GM10847 (cell line): ENCODE measurements around the gene UBR4.

Experiments
- POLR2A ChIP-seq: IDR thresholded peaks from 2 replicates; pipeline ENCODE4 v1.6.1; 2011; ENCODE audit not compliant: insufficient read length; ENCODE audit errors: extremely low read depth

Gene UBR4

DNA sequence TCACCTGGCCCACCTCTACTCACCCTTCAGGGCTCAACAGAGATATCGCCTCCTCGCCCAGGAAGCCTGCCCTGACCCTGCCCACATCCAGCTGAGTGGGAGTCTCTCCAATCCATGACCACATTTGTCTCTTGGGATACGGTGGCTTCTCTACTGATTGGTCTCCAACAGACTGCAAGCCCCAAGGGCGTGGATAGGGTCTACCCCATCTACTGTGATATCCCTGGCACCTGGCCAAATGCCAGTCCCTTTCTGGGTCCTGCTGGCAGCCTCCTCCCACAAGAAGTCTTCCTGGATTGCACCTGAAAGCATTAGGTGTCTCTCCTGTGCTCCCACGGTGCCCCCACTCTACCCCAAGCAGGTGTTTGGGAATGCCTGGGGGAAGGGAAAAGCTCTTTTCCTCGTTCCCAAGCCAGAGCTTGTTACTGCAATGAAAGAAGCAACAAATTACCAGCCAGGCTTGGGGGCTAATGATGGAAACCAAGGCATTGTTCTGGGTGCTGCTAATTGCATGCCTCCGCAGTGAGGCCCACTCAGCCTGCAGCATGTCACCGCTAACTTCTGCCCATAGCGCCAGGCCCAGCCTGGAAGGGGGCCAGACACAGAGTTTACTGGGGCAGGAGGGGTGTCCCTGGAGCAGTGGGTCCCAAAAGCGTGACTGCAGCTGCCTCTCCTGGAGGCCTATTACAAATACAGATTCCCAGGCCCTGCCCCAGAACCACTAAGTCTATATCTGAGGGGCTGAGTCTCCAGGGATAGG, 162.9 kb downstream of the UBR4 start:
- no peak for TF ChIP-seq POLR2A

DNA sequence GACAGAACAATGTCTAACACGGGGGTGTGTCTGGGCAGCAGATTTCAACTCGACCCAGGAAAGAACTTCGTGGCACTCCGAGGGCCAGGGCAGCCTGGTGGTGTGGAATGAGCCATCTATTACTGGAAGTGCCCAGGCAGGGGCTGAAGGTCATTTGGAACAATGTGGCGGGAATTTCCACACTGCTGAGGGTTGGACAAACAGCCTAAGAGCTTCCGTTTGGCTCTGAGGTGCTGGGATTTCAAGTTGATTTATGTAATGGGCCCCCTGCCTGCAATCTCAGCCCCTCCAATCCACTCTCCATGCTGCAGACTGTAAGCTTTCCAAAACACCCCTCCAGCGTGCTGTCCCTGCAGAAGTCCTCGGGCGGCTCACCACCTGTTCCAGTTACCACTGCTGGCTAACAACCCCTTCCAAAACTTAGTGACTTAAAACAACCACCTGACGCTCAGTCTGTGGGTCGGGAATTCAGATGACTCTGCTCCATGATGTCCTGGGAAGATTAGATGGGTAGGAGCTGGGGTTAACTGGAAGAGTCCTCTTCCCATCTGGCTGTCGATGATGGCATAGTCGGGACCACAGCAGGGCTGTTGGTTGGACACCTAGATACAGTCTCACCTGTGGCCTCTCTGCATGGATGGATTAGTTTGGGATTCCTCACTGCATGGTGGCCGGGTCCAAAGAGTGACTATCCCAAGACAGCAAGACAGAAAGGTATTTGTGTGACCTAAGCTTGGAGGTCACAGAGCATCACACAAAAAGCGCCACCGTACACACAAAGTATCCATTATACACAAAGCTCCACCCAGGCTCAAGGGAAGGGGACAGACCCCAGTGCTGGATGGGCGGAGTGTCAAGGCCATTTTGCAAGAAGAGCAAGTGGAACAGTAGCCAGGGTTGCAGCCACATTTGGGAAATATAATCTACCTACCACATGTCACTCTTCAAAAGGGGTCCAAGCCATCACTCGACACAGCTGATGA, 163.9 kb downstream of the UBR4 start:
- TF ChIP-seq POLR2A, result no peak

DNA sequence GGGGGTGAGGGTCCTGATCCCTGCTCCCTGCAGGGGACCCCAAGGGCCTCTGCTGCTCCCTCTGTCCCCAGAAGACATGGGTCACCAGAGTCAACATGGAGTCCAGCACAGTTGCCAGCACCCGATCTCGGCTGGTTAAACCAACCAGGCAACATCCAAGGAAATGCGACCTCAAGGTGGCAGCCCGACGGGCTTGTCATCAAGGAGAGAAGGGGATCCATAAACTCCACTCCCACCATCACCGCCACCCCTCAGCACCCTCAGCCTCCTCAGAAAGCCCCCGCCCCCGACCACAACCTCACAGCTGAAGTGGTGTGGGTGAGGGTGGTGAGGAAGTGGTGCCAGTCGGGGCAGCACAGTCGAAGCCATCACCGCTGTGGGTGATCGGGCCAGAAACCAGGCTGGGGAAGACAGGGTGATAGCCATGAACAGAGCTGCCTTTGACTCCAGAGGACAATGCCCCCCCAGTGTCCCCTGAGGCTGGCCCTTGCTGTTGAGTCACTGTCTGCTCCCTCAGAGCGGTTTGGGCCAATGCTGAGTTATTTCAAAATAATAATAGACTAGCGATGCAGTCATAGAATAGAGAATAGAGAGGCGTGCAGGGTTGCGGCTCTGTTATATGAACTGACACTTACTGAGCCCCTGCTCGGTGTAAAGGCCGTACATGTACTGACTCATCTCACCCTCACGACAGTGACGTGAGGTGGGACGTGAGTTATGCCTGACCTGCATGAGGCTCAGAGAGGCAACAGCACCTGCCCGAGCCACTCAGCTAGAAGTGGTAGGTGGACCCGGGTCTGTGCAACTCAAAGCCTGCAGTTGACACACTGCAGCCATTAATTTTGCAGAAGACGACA, 164.9 kb downstream of the UBR4 start:
- no peak for TF ChIP-seq POLR2A

DNA sequence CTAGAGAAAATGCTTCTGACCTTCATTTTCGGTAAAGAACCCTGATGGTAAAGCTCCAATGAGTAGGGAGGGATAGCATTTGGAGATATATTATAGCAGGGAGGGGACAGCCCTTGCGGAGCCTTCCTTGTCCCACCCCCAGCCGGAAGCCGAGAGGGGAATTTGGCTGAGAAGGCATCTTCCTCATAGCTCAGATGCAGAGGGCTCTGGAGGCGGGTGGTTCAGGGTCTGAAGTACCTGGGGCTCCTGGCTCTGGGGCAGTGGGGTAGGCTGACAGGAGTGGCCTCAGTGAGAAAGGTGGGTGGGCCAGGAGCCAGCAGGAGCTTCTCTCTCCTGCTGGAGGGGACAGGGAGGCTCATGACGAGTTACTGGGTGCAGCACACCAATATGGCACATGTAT, 165.6 kb downstream of the UBR4 start:
- no peak for TF ChIP-seq POLR2A

DNA sequence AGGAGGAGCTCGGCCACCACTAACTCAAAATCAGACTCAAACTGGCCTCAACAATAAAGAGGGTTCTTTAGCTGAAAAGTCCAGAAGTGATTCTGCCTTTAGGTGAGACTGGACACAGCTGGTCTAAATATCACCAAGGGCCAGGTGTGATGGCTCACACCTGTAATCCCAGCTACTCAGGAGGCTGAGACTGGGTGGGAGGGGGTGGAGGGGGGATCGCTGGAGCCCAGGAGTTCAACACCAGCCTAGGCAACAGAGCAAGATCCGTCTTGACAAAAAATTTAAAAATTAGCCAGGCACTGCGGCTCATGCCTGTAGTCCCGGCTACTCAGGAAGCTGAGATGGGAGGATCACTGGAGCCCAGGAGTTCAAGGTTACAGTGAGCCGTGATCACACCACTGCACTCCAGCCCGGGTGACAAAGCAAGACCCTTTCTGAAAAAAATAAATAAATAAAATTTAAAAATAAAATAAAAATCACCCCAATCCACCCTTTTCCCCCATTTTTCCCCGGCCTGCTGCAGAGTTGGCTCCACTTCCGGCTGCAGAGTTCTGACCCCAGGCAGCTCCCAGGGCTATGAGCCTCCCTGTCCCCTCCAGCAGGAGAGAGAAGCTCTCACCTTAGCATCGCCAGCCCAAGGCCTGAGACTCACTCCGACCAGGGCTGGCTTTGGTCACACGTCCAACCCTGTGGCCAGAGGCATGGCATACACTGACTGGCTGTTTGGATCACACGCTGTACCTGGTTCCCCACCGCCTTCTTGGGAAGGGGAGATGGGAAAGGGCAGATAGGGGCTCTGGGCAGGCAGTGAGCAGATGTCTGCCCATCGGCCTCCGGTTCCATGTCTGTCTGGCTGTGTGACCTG, 166.3 kb downstream of the UBR4 start:
- no peak for TF ChIP-seq POLR2A

DNA sequence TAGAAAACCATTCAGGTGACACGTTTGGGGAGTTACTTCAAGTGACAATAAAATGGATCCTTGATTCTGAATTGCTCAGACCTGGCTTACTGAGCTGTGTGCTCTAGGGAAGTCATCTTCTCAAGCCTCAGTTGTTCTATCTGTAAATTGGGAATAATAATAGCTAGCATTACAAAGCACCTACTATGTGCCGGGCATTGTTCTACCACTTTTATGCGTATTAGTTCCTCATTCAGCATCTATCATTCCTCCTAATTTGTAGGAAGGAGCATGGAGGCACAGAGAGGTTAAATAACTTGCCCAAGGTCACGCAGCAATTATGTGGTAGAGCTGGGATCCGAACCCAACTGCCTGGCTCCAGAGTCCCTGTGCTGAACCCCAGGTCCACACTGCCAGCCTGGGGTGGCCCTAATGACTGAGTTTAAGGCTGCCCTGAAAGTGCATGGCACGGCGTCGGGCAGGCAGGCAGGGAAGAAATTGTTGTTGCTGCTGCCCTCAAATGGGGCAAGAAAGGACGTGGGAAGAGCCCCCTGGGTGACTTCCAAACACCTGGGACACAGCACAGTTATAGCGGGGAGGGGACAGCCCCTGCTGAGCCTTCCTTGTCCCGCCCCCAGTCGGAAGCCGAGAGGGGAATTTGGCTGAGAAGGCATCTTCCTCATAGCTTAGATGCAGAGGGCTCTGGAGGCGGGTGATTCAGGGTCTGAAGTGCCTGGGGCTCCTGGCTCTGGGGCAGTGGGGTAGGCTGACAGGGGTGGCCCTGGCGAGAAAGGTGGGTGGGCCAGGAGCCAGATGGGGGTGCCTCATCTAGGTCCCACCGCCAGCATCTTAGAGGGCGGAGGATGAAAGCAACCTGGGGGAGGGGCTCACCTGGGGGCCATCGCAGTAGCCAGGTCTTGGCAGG, 167.1 kb downstream of the UBR4 start:
- no peak for TF ChIP-seq POLR2A

DNA sequence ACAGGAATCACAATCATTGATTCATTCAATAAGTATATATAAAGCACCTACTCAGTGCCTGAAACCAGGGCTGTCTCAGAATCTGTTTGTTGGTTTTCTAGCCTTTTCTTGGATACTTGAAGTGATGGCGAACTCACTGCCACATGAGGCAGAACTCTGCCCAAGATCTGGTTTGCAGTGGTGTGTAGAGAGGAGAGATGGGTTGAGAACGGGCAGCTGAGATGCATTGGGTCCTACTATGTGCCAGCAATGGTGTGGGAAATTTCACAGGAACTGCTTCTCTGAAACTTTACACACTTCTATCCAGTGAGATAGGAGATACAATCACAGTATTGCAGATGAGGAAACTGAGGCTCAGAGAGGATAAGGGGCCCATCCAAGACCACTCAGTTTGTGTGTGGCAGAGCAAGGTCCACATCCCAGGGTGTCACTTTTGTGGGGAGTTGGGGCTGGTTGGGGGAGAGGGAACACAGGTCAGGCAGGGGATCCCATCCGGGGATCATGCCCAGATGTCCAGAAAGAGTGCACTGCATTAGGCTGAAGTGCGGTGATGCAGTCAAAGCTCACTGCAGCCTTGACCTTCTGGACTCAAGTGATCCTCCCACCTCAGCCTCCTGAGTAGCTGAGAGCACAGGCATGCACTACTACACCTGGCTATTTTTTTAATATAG, 169.9 kb downstream of the UBR4 start:
- no peak for TF ChIP-seq POLR2A

DNA sequence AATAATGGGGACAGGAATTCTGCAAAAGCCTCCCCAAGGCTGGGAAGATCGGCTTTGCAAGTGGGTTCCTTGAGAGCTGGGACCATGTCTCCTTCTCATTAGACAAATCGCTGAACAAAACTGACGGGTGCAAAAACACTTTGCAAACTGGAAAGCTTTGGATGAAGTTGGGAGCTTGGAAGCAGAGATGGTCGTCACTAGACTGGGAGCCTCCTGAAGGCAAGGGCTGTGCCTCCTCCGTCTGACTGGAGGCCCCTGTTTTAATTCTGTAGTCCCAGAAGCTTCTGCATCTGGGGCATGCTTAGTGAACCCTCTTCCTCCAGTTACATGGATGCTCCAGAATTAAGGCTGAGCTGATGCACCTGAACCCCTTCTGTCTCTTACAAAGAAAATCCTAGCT, 171.3 kb downstream of the UBR4 start:
- TF ChIP-seq POLR2A, result no peak

DNA sequence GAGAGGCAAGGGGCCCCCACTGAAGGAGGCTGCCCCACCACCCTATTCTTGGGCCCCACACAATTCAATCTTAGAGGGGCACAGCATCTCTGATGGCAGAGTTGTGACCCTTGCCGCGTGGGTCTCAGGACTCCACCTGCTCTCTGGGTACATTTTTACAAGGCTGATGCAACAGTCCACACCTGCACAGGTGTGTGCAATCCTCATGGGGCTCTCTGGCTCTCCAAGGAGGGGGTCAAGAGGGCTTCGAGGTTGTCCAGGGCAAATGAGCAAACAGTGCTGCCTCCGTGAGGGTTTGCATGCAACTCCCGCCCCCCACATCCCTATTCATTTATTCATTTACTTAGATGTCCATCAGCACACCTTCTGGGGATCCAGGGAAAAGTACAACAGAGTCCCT, 172.0 kb downstream of the UBR4 start:
- no peak for TF ChIP-seq POLR2A

DNA sequence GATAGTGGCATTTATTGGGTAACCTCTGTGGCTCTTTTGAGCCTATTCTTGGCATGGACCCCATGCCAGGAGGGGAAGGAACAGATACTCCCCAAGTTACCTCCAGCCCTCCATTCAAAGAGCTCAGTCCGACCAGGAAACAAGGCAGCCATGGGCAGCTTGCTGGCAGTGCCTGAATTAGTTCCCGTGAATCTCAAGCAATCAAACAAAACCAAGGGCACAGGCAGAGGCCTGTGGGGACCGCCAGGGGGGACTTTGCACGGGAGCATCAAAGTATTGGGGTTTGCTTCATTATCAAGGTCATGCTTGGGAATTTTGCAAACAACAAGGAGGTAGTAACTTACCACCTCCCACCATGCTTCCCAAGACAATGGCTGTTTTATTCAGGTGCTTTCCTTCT, 172.4 kb downstream of the UBR4 start:
- TF ChIP-seq POLR2A, result no peak

DNA sequence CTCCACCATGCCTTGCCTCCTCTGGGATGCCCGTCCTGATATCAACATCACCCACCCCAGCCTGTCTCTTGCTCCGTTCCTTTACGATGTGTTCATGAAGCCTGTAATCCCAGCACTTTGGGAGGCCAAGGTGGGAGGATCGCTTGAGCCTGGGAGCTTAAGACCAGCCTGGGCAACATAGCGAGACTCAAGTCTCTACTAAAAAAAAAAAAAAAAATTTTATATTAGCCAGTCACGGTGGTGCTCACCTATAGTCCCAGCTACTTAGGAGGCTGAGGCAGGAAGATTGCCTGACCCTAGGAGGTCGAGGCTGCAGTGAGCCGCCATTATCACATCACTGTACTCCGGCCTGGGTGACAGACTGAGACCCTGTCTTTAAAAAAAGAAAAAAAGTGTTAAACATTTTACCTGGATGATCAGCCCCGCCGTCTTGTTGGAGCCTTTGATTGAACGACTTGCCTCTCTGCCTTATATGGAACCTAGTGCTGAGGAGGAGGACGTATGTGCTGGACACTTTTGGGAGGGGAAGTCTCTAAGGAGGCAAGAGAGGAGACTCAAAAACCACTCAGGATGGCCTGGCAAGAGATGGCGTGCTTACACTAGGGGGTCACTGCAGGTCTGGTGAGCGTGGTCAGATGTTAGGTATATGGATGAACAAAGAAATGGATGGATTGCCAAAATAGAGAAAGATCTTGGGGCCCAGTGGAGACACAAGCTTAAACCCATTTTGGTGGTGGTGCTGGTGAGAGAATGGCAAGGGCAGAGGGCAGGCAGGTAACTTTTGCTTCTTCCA, 173.1 kb downstream of the UBR4 start:
- no peak for TF ChIP-seq POLR2A

DNA sequence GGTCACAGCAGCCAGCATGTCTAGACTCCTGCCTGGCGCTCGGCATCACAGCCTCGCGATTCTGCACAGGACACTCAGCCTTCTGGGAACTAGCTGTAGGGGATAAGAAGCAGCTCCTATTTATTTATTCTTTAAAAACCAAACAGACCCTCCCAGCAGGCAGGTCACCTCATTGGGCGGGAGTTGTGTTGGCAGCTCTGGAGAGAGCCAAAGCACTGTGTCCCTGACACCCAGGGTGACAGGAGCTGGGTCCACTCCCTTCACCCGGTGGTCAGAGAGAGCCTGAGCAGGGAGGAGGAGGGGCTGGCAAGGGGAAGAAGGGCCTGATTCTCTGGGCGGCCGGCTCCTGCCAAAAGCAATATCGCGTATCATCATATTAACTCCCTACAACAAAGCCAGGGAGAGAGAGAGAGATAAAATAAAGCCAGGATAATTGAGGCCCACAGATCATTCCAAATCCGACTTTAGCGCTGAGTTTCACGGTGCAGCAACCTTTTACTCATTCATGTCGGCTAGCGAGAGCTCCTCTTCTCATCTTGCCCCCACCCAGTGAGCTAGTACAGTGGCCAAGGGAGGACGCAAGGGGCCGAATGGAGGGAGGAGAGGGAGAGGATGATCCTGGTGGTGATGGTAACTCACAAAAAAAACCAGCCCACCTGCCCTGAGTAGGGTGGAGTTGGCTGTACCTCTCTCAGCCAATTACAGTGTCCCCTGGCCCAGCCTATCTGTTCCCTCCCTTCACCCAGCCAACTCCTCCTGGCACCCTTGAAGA, 173.8 kb downstream of the UBR4 start:
- TF ChIP-seq POLR2A, result no peak
